HepG2 (cell line): ENCODE measurements around the gene ASIC3. TPM values are rescaled to one million over a fixed set of nuclear protein-coding genes. Genes with fewer than 3 reads are reported as not detected.

Source experiments
- GABPB1 ChIP-seq: IDR thresholded peaks from 2 replicates; pipeline ENCODE4 v1.6.1; 2016; ENCODE audit warnings: mild to moderate bottlenecking, missing genetic modification reagents, moderate library complexity, missing compliant biosample characterization
- GATAD1 ChIP-seq: IDR thresholded peaks from 2 replicates; pipeline ENCODE4 v1.6.1; 2016; ENCODE audit warnings: missing genetic modification reagents, missing compliant biosample characterization
- HNRNPK ChIP-seq: fragments of 200-400 bp; formaldehyde crosslinking; IDR thresholded peaks from 2 replicates; pipeline ENCODE4 v1.6.1; 2018; ENCODE audit warnings: low read length, low read depth, moderate library complexity, mild to moderate bottlenecking; ENCODE audit not compliant: poor library complexity, severe bottlenecking
- KLF11 ChIP-seq: IDR thresholded peaks from 2 replicates; pipeline ENCODE4 v1.6.1; 2016; ENCODE audit warnings: missing compliant biosample characterization
- MEIS2 ChIP-seq: sonication (generic); formaldehyde crosslinking; IDR thresholded peaks from 2 replicates; pipeline ENCODE4 v1.9.0; 2021; ENCODE audit warnings: mild to moderate bottlenecking, missing genetic modification reagents
- SIN3A ChIP-seq: IDR thresholded peaks from 2 replicates; pipeline ENCODE4 v1.6.1; 2011; ENCODE audit warnings: low read depth, mild to moderate bottlenecking, control low read depth, low read length, borderline replicate concordance
- TCF7L2 ChIP-seq: IDR thresholded peaks from 2 replicates; pipeline ENCODE4 v1.6.1; 2011; ENCODE audit warnings: mild to moderate bottlenecking, low read depth, low read length, moderate library complexity
- ZFP62 ChIP-seq: sonication (generic); formaldehyde crosslinking; IDR thresholded peaks from 2 replicates; pipeline ENCODE4 v1.4.0; 2020; ENCODE audit warnings: missing genetic modification reagents
- ZNF264 ChIP-seq: sonication (generic); formaldehyde crosslinking; IDR thresholded peaks from 2 replicates; pipeline ENCODE4 v1.4.0; 2020; ENCODE audit warnings: missing genetic modification reagents
- ZNF747 ChIP-seq: sonication (generic); formaldehyde crosslinking; IDR thresholded peaks from 2 replicates; pipeline ENCODE4 v1.8.1; 2023; ENCODE audit warnings: missing genetic modification reagents, mild to moderate bottlenecking, borderline replicate concordance
- ZNF782 ChIP-seq: sonication (generic); formaldehyde crosslinking; IDR thresholded peaks from 2 replicates; pipeline ENCODE4 v1.4.0; 2020; ENCODE audit warnings: missing genetic modification reagents, mild to moderate bottlenecking, borderline replicate concordance
- ZZZ3 ChIP-seq: sonication (generic); formaldehyde crosslinking; IDR thresholded peaks from 2 replicates; pipeline ENCODE4 v1.4.0; 2020; ENCODE audit warnings: missing genetic modification reagents, mild to moderate bottlenecking, borderline replicate concordance
- polyA plus RNA-seq, 8 experiments: library from polyadenylated mRNA; depleted of rRNA in 3 of 8; stranded (reverse) in 7 of 8; unstranded in 1 of 8; fragments of >200 nt; fragmentation: Illumina TruSeq in 4 of 8; extraction: Trizol in 4 of 8; gene quantifications; 2 replicates each; pipeline versions ENCODE4 v1.2.1 to v1.2.3, GENCODE V29; 2011 to 2016; ENCODE audit warnings: low read depth in 4 of 8, missing spikeins in 1 of 8, mixed read lengths in 1 of 8; ENCODE audit not compliant: insufficient read depth in 1 of 8
- total RNA-seq, 5 experiments: library from RNA; depleted of rRNA; stranded (reverse); fragments of >200 nt; fragmentation: Illumina TruSeq; extraction: Trizol; gene quantifications; 2 replicates each; pipeline ENCODE4 v1.2.3, GENCODE V29; 2016; ENCODE audit warnings: low read depth in 1 of 5
- TF ChIP-seq, protein P1 (sequence below): sonication (generic); formaldehyde crosslinking; IDR thresholded peaks from 2 replicates; pipeline ENCODE4 v1.5.1; 2020; ENCODE audit warnings: mild to moderate bottlenecking, missing genetic modification reagents, moderate library complexity
- TF ChIP-seq, protein P2 (sequence below): sonication (generic); formaldehyde crosslinking; IDR thresholded peaks from 2 replicates; pipeline ENCODE4 v1.8.0; 2022; ENCODE audit warnings: low read depth, missing genetic modification reagents
- TF ChIP-seq, protein P3 (sequence below): sonication (generic); formaldehyde crosslinking; IDR thresholded peaks from 2 replicates; pipeline ENCODE4 v1.4.0; 2020; ENCODE audit warnings: missing genetic modification reagents
- TF ChIP-seq, protein P4 (sequence below): sonication (generic); formaldehyde crosslinking; IDR thresholded peaks from 2 replicates; pipeline ENCODE4 v1.4.0; 2020; ENCODE audit warnings: missing genetic modification reagents
- TF ChIP-seq, protein P5 (sequence below): sonication (generic); formaldehyde crosslinking; IDR thresholded peaks from 2 replicates; pipeline ENCODE4 v1.8.0; 2022; ENCODE audit warnings: mild to moderate bottlenecking, missing genetic modification reagents, moderate library complexity

The ASIC3 gene
- total and polyA plus RNA-seq, 2 of the 13 experiments (the other 11 are each of a cell fraction or from before 2014, with no cell fraction given): 0.51 TPM; not detected in 1

DNA sequence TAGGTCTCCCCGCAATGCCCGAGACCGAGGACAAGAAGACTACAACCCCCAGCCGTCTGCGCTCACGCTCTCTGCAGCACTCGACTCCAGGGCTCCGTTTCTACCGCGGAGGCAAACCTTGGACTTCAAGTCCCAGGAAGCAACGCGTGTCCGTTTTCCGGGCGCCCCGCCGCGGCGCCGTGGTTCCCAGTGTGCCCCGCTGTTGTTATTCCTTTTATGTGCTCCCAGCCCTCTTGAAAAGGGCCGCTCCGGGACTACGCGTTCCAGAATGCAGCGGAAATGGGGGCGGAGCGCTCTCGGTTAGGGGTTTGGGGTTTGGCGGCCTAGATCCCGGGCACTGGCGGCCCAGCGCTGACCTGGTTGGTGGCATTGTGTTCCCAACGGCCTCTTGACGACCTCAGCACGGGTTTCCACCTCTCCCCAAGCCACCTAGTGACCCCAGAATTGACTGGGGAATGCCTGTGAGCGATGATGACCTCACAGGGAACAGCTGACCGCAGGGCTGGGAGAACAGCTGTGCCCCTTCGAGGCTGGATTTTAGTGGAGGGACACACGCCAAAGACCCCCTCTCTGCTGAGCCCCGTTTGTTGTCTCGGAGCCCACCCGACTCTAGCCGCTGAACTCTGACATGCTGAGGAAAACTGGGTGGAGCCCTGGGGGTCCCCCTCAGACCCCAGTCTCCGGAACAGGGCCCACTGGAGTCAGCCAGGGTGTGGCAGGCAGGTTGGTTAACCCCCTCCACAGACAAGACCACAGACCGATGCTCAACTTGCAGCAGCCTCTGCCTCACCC, 9.9 kb downstream of the ASIC3 start (continued):
- TF ChIP-seq, protein P1, sequence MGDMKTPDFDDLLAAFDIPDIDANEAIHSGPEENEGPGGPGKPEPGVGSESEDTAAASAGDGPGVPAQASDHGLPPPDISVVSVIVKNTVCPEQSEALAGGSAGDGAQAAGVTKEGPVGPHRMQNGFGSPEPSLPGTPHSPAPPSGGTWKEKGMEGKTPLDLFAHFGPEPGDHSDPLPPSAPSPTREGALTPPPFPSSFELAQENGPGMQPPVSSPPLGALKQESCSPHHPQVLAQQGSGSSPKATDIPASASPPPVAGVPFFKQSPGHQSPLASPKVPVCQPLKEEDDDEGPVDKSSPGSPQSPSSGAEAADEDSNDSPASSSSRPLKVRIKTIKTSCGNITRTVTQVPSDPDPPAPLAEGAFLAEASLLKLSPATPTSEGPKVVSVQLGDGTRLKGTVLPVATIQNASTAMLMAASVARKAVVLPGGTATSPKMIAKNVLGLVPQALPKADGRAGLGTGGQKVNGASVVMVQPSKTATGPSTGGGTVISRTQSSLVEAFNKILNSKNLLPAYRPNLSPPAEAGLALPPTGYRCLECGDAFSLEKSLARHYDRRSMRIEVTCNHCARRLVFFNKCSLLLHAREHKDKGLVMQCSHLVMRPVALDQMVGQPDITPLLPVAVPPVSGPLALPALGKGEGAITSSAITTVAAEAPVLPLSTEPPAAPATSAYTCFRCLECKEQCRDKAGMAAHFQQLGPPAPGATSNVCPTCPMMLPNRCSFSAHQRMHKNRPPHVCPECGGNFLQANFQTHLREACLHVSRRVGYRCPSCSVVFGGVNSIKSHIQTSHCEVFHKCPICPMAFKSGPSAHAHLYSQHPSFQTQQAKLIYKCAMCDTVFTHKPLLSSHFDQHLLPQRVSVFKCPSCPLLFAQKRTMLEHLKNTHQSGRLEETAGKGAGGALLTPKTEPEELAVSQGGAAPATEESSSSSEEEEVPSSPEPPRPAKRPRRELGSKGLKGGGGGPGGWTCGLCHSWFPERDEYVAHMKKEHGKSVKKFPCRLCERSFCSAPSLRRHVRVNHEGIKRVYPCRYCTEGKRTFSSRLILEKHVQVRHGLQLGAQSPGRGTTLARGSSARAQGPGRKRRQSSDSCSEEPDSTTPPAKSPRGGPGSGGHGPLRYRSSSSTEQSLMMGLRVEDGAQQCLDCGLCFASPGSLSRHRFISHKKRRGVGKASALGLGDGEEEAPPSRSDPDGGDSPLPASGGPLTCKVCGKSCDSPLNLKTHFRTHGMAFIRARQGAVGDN (CRISPR knock-in tag): peak; percentile 73
- TF ChIP-seq ZZZ3: peak; percentile 43; the same call in 1 of the 2 replicates
- TF ChIP-seq, protein P2, sequence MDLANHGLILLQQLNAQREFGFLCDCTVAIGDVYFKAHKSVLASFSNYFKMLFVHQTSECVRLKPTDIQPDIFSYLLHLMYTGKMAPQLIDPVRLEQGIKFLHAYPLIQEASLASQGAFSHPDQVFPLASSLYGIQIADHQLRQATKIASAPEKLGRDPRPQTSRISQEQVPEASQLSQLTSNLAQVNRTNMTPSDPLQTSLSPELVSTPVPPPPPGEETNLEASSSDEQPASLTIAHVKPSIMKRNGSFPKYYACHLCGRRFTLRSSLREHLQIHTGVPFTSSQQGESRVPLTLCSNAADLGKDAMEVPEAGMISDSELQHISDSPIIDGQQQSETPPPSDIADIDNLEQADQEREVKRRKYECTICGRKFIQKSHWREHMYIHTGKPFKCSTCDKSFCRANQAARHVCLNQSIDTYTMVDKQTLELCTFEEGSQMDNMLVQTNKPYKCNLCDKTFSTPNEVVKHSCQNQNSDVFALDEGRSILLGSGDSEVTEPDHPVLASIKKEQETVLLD (CRISPR knock-in tag): peak; percentile 78
- TF ChIP-seq, protein P3, sequence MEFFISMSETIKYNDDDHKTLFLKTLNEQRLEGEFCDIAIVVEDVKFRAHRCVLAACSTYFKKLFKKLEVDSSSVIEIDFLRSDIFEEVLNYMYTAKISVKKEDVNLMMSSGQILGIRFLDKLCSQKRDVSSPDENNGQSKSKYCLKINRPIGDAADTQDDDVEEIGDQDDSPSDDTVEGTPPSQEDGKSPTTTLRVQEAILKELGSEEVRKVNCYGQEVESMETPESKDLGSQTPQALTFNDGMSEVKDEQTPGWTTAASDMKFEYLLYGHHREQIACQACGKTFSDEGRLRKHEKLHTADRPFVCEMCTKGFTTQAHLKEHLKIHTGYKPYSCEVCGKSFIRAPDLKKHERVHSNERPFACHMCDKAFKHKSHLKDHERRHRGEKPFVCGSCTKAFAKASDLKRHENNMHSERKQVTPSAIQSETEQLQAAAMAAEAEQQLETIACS (CRISPR knock-in tag): peak; percentile 81
- peak; percentile 5 for TF ChIP-seq HNRNPK
- TF ChIP-seq MEIS2: no peak
- TF ChIP-seq ZFP62 (CRISPR knock-in tag): 0 out of 2 replicates have a peak, but pooled peaks have one; percentile 58
- 0 out of 2 replicates have a peak, but pooled peaks have one; percentile 36 for TF ChIP-seq ZNF264 (CRISPR knock-in tag)
- TF ChIP-seq TCF7L2: peak; percentile 32; the same call in 1 of the 2 replicates
- TF ChIP-seq ZNF747 (CRISPR knock-in tag): no peak; the same call in 1 of the 2 replicates
- peak; percentile 76 for TF ChIP-seq GATAD1
- TF ChIP-seq SIN3A: peak; percentile 66; the same call in 1 of the 2 replicates
- TF ChIP-seq, protein P4, sequence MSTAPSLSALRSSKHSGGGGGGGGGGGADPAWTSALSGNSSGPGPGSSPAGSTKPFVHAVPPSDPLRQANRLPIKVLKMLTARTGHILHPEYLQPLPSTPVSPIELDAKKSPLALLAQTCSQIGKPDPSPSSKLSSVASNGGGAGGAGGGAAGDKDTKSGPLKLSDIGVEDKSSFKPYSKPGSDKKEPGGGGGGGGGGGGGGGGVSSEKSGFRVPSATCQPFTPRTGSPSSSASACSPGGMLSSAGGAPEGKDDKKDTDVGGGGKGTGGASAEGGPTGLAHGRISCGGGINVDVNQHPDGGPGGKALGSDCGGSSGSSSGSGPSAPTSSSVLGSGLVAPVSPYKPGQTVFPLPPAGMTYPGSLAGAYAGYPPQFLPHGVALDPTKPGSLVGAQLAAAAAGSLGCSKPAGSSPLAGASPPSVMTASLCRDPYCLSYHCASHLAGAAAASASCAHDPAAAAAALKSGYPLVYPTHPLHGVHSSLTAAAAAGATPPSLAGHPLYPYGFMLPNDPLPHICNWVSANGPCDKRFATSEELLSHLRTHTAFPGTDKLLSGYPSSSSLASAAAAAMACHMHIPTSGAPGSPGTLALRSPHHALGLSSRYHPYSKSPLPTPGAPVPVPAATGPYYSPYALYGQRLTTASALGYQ (CRISPR knock-in tag): peak; percentile 81; the same call in 1 of the 2 replicates
- peak; percentile 73; the same call in 1 of the 2 replicates for TF ChIP-seq ZNF782
- TF ChIP-seq GABPB1 (CRISPR knock-in tag): peak; percentile 97
- TF ChIP-seq, protein P5, sequence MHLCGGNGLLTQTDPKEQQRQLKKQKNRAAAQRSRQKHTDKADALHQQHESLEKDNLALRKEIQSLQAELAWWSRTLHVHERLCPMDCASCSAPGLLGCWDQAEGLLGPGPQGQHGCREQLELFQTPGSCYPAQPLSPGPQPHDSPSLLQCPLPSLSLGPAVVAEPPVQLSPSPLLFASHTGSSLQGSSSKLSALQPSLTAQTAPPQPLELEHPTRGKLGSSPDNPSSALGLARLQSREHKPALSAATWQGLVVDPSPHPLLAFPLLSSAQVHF (CRISPR knock-in tag): no peak
- no peak for TF ChIP-seq KLF11 (CRISPR knock-in tag)
